GM08714 (cell line): ENCODE data around the gene MUS81.
A peak's percentile ranks its signal among the peaks of the same experiment; 100 is the strongest.
"Not testable (repeated sequence)": the region's sequence is repeated elsewhere in the genome, so short reads cannot be mapped to it uniquely, and the experiment has no call there.

Source experiments
- H3K4me3 ChIP-seq: fragments of 200-500 bp; sonication (Bioruptor generic); 2 replicates; pipeline ENCODE4 v1.5.1; 2014; ENCODE audit warnings: mild to moderate bottlenecking, low read length, inconsistent platforms
- ZNF274 ChIP-seq: IDR thresholded peaks from 2 replicates; pipeline ENCODE4 v1.6.1; 2012; ENCODE audit warnings: mild to moderate bottlenecking, low read depth, low read length

MUS81 gene

GRCh38 chr11:65860278-65861164 is at the start of gene MUS81:
TSS of gene MUS81 (plus strand) at chr11:65860433. CDS start at chr11:65860754, 321 bp downstream.
- TF ChIP-seq ZNF274, result no peak
- peak within 1 kb of the TSS; percentile 82 for H3K4me3 ChIP-seq

GRCh38 chr11:65811764-65812475 is 48.3 kb upstream of the MUS81 start:
- no peak overlapping the region for H3K4me3 ChIP-seq
- TF ChIP-seq ZNF274, result no peak

- no peak overlapping the region for H3K4me3 ChIP-seq
- TF ChIP-seq ZNF274, result no peak
Observed at GRCh38 chr11:65814131-65814985, 45.9 kb upstream of the MUS81 start.

GRCh38 chr11:65814986-65815565 is 45.2 kb upstream of the MUS81 start:
- TF ChIP-seq ZNF274, result no peak
- H3K4me3 ChIP-seq, result no peak overlapping the region

GRCh38 chr11:65816696-65817095 is 43.5 kb upstream of the MUS81 start:
- no peak overlapping the region for H3K4me3 ChIP-seq

GRCh38 chr11:65817312-65817834 is 42.9 kb upstream of the MUS81 start:
- TF ChIP-seq ZNF274, result no peak
- H3K4me3 ChIP-seq, result peak overlapping the region; percentile 55; the same call in 1 of the 2 replicates

More at GRCh38 chr11:65816696-65817095, 43.5 kb upstream of the MUS81 start:
- TF ChIP-seq ZNF274, result no peak

- peak overlapping the region; percentile 55; the same call in 1 of the 2 replicates for H3K4me3 ChIP-seq
- TF ChIP-seq ZNF274, result no peak
Observed at GRCh38 chr11:65817835-65818680, 42.2 kb upstream of the MUS81 start.

- TF ChIP-seq ZNF274, result no peak
- H3K4me3 ChIP-seq, result no peak overlapping the region
Observed at GRCh38 chr11:65821107-65821506, 39.1 kb upstream of the MUS81 start.

GRCh38 chr11:65822776-65823528 is 37.3 kb upstream of the MUS81 start:
- TF ChIP-seq ZNF274, result no peak

GRCh38 chr11:65826984-65827735 is 33.1 kb upstream of the MUS81 start:
- no peak for TF ChIP-seq ZNF274
- no peak overlapping the region for H3K4me3 ChIP-seq

More at GRCh38 chr11:65822776-65823528, 37.3 kb upstream of the MUS81 start:
- H3K4me3 ChIP-seq, result no peak overlapping the region

GRCh38 chr11:65829459-65829858 is 30.8 kb upstream of the MUS81 start:
- TF ChIP-seq ZNF274, result no peak
- no peak overlapping the region for H3K4me3 ChIP-seq

- H3K4me3 ChIP-seq, result not testable (repeated sequence)
Observed at GRCh38 chr11:65832231-65832630, 28.0 kb upstream of the MUS81 start.
